Measurements from ENCODE around the gene STEEP1.
"Not testable (repeated sequence)": the region's sequence is repeated elsewhere in the genome, so short reads cannot be mapped to it uniquely, and the experiment has no call there.

Gene STEEP1

DNA sequence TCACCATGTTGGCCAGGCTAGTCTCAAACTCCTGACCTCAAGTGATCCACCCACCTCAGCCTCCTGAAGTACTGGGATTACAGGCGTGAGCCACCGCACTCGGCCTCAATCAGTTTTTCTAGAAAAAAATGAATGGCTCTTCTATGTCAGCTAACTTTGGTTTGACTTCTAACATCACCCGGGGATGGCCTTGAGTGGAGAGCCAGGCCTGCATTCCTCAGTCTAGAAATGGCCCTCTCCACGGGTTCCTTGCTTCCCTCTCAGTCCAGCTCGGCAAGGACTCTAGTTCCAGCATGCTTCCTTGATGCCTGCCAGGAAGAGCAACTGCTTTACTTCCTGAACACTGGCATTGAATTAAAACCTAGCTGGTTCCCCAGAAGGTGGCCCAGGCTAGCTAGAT lies 58.0 kb downstream of the STEEP1 start:
- H3K27ac ChIP-seq: no peak overlapping the region
- TF ChIP-seq ZFX (IDR thresholded peaks at IDR 0.05; ENCODE audit: borderline replicate concordance): no peak
- TF ChIP-seq, protein P1, sequence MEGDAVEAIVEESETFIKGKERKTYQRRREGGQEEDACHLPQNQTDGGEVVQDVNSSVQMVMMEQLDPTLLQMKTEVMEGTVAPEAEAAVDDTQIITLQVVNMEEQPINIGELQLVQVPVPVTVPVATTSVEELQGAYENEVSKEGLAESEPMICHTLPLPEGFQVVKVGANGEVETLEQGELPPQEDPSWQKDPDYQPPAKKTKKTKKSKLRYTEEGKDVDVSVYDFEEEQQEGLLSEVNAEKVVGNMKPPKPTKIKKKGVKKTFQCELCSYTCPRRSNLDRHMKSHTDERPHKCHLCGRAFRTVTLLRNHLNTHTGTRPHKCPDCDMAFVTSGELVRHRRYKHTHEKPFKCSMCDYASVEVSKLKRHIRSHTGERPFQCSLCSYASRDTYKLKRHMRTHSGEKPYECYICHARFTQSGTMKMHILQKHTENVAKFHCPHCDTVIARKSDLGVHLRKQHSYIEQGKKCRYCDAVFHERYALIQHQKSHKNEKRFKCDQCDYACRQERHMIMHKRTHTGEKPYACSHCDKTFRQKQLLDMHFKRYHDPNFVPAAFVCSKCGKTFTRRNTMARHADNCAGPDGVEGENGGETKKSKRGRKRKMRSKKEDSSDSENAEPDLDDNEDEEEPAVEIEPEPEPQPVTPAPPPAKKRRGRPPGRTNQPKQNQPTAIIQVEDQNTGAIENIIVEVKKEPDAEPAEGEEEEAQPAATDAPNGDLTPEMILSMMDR (IDR thresholded peaks at IDR 0.05): no peak

DNA sequence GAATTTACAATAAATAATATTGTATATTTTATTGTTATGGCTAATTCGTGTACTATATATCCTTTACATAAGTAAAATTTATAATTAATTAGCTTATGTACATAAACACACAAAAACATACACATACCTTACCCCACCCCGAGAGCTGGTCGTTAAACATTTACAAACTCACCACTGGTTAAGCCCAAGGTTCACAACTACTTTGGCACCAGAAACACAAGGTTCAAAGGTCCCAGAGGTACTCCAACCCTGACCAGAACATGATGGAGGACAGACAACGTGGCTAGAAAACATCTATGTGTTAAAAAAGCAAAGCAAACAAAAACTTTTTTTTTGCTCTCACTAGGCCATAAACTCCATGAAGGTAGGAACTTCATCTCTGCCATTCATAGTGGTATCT lies 59.3 kb downstream of the STEEP1 start:
- no peak for TF ChIP-seq ZFX (IDR thresholded peaks at IDR 0.05; ENCODE audit: borderline replicate concordance)
- TF ChIP-seq, protein P1 (IDR thresholded peaks at IDR 0.05): no peak
- no peak overlapping the region for H3K27ac ChIP-seq

DNA sequence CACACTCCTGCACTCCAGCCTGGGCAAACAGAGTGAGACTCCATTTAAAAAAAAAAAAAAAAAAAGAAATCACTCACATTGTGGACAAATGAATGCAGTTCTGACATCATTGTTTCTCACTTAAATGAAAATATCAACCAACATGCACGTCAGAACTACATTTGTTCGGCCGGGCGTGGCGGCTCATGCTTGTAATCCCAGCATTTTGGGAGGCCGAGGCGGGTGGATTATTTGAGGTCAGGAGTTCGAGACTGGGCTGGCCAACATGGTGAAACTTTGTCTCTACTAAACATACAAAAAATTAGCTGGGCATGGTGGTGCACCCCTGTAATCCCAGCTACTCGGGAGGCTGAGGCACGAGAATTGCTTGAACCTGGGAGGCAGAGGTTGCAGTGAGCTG lies 60.1 kb downstream of the STEEP1 start:
- not testable (repeated sequence) for H3K27ac ChIP-seq

DNA sequence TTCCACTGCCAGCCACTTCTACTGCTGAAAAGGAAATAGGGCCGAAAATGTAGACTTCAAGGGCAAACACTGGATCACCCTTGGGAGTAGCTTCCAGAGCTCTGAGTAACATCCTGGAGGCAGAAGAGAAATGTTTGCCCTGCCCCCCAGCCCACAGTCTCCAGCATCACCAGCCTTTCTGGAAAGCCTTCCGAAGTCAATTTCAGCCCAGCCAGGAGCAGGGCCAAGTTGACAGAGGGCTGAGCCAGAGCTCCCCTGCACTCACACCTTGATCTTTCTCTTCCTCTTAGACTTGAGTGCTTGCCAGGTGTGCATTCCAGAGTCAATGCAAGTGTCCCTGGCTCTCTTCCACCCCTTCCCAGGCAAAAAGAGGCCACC lies 61.7 kb downstream of the STEEP1 start:
- TF ChIP-seq, protein P1 (IDR thresholded peaks at IDR 0.05): no peak
- no peak for TF ChIP-seq ZFX (IDR thresholded peaks at IDR 0.05; ENCODE audit: borderline replicate concordance)
- H3K27ac ChIP-seq: peak overlapping the region; percentile 42

DNA sequence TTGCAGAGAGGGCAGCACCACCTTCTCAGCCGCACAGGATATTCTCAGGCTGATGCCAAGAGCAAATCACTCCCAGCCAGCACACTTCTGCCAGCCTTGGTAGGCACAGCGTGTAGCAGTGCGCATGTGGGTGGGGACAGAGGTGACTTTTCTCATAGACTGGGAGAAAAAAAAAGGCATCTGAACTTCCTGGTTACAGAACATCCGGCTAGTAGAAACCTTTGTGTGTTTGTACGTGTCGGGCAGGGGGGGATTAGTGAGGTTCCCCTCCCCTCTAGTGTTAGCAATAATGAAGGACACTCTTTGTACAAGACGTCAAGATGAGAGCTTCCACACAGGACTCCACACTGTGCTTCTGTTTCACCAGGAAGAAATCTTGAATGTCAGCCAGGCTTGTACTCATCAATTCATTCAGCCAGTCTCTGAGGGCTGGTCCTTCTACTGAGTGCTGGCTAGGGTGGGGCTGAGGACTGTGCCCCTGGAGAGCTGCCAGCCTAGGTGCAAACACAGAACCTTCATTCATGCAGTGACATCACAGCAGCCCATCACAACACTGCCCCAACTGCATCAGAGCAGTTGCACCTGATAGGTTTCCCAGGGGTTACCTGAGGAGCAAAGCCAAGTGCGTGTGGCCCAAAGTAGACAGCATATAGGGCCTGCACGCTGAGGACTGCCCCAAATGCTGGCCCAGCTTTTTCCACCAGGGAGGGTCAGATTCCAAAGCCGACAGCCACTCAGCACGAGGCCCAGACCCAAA lies 62.3 kb downstream of the STEEP1 start:
- TF ChIP-seq, protein P1 (IDR thresholded peaks at IDR 0.05): no peak
- TF ChIP-seq ZFX (IDR thresholded peaks at IDR 0.05; ENCODE audit: borderline replicate concordance): no peak
- H3K27ac ChIP-seq: peak overlapping the region; percentile 42

DNA sequence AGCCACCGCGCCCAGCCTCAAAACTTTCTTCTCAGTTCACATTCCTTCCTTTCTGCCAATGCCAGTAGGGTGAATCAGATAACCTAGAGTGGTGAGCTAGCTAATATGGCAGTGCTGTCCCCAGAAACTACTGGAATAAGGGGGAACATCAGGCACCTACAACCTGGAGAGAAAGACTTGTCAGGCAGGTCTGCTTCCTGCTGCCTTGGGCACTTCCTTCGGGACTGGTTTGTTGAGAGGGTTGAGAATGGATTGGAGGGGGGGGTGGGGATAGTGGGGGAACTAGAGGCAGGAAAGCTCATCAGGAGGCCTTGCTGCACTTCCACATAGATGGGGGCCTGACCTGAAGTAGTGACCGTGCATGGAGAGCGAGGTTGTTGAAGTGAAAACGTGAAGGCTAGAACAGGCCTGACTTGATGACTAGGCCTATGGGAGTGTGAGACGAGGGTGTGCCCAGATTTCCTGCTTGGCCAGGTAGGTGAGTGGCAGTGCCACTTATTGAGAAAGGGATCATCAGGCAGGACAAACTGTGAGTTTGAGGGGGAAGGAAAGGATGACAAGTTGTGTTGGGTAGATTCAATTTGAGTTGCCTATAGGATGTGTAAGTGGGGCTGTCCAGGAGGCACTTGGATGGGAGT lies 63.6 kb downstream of the STEEP1 start:
- no peak overlapping the region for H3K27ac ChIP-seq
- TF ChIP-seq, protein P1 (IDR thresholded peaks at IDR 0.05): no peak
- TF ChIP-seq ZFX (IDR thresholded peaks at IDR 0.05; ENCODE audit: borderline replicate concordance): no peak

DNA sequence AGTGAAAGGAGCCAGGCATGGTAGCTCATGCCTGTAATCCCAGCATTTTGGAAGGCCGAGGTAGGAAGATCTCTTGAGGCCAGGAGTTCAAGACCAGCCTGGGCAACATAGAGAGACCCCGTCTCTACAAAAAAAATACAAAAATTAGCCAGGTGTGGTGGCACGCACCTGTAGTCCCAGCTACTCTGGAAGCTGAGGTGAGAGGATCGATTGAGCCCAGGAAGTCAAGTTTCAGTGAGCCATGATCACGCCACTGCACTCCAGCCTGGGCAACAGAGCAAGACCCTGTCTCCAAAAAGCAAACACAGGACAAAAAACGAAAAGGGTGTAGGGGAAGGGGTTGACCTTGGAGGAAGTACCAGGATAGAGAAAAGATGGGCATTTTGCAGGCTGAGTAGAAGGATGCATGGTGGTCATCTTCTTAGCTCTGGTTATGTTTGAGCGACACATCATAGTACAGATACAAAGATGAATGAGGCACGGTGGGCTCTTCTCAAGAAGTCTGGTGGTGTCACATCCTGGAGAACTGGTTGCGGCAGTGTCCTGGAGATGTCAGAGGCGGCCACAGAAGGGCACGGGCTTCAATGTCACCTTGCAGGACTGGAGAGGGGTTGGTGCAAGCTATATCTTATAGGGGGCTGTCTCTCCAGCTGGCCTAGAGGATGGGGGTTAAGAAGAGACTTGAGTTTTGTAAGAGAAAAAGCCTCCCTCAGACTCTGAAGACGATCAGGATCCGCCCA lies 65.0 kb downstream of the STEEP1 start:
- no peak overlapping the region for H3K27ac ChIP-seq
- TF ChIP-seq, protein P1 (IDR thresholded peaks at IDR 0.05): no peak
- no peak for TF ChIP-seq ZFX (IDR thresholded peaks at IDR 0.05; ENCODE audit: borderline replicate concordance)

Measured in 22Rv1 (cell line).